ENCODE results near the gene ATN1.

The ATN1 gene

GRCh38 chr12:6959805-6960592 lies 32.2 kb downstream of the ATN1 start:
- no peak for DNase-seq

- no peak for DNase-seq
These were observed 33.0 kb downstream of the ATN1 start for GRCh38 chr12:6960593-6961277.

- DNase-seq: peak; percentile 82
These were observed 33.5 kb downstream of the ATN1 start for GRCh38 chr12:6961278-6961694.

GRCh38 chr12:6961695-6962284 lies 34.0 kb downstream of the ATN1 start:
- DNase-seq: no peak

- no peak for DNase-seq
These were observed 34.7 kb downstream of the ATN1 start for GRCh38 chr12:6962285-6963015.

- DNase-seq: no peak
These were observed 35.4 kb downstream of the ATN1 start for GRCh38 chr12:6963016-6963731.

GRCh38 chr12:6963791-6964413 lies 36.1 kb downstream of the ATN1 start:
- no peak for DNase-seq

- no peak for DNase-seq
These were observed 36.9 kb downstream of the ATN1 start for GRCh38 chr12:6964605-6965025.

- peak; percentile 92 for DNase-seq
These were observed 37.4 kb downstream of the ATN1 start for GRCh38 chr12:6965026-6965661.

- no peak for DNase-seq
These were observed 38.0 kb downstream of the ATN1 start for GRCh38 chr12:6965714-6966113.

GRCh38 chr12:6966351-6966750 lies 38.6 kb downstream of the ATN1 start:
- no peak for DNase-seq

- no peak for DNase-seq
These were observed 39.9 kb downstream of the ATN1 start for GRCh38 chr12:6967651-6968100.

- DNase-seq: no peak
These were observed 40.7 kb downstream of the ATN1 start for GRCh38 chr12:6968426-6968825.

GRCh38 chr12:6970096-6970527 lies 42.4 kb downstream of the ATN1 start:
- DNase-seq: no peak

- DNase-seq: no peak
These were observed 46.4 kb downstream of the ATN1 start for GRCh38 chr12:6974180-6974579.

- no peak for DNase-seq
These were observed 47.7 kb downstream of the ATN1 start for GRCh38 chr12:6975297-6976032.

GRCh38 chr12:6977653-6978052 lies 49.9 kb downstream of the ATN1 start:
- no peak for DNase-seq

- DNase-seq: no peak
These were observed 50.4 kb downstream of the ATN1 start for GRCh38 chr12:6978188-6978587.

- DNase-seq: no peak
These were observed 50.9 kb downstream of the ATN1 start for GRCh38 chr12:6978611-6979011.

GRCh38 chr12:6979021-6979420 lies 51.3 kb downstream of the ATN1 start:
- no peak for DNase-seq

- DNase-seq: no peak
These were observed 51.7 kb downstream of the ATN1 start for GRCh38 chr12:6979453-6979852.

Data from T-helper 9 cell (primary cell).